ACC112 (cell line): Measurements from ENCODE around the gene NEK10.

Experiments used
- H2AFZ ChIP-seq: fragments of 200-600 bp; sonication (generic); one replicate; pipeline ENCODE4 v1.6.0; 2017; ENCODE audit warnings: antibody characterized with exemption, low read length; ENCODE audit not compliant: unreplicated experiment
- H3K27ac ChIP-seq: fragments of 200-600 bp; sonication (generic); 2 replicates; pipeline ENCODE4 v1.5.1; 2014; ENCODE audit warnings: low read depth, mild to moderate bottlenecking, antibody characterized with exemption, low read length, moderate library complexity
- H3K27me3 ChIP-seq: fragments of 200-600 bp; sonication (generic); 2 replicates; pipeline ENCODE4 v1.6.1; 2014; ENCODE audit warnings: mild to moderate bottlenecking, antibody characterized with exemption, low read length, moderate library complexity, mixed read lengths; ENCODE audit not compliant: insufficient read depth
- H3K36me3 ChIP-seq: fragments of 200-600 bp; sonication (generic); 2 replicates; pipeline ENCODE4 v1.6.1; 2016; ENCODE audit warnings: mild to moderate bottlenecking, antibody characterized with exemption, low read length, moderate library complexity, mixed read lengths; ENCODE audit not compliant: insufficient read depth
- H3K4me1 ChIP-seq: fragments of 200-600 bp; sonication (generic); one replicate; pipeline ENCODE4 v1.6.1; 2016; ENCODE audit warnings: low read length, mixed read lengths; ENCODE audit not compliant: insufficient read depth, unreplicated experiment, control insufficient read depth
- H3K4me3 ChIP-seq: fragments of 200-600 bp; sonication (generic); 2 replicates; pipeline ENCODE4 v1.5.1; 2014; ENCODE audit warnings: mild to moderate bottlenecking, low read depth, low read length
- H3K79me2 ChIP-seq: fragments of 200-600 bp; sonication (generic); one replicate; pipeline ENCODE4 v1.6.0; 2016; ENCODE audit warnings: low read length; ENCODE audit not compliant: control insufficient read depth, unreplicated experiment, insufficient read depth

NEK10 gene

GRCh38 chr3:27378331-27378730, 9.1 kb upstream of the NEK10 start:
- H3K36me3 ChIP-seq, result peaks cover 39% of the 10 kb centered on the region
- H3K4me3 ChIP-seq, result no peak overlapping the region
- no peaks in the 10 kb centered on the region for H3K79me2 ChIP-seq
- no peak overlapping the region for H3K27ac ChIP-seq
- no peak overlapping the region for H2AFZ ChIP-seq
- no peaks in the 10 kb centered on the region for H3K27me3 ChIP-seq
- no peaks in the 10 kb centered on the region for H3K4me1 ChIP-seq

GRCh38 chr3:27376109-27376772, 7.1 kb upstream of the NEK10 start:
- Histone ChIP-seq H3K4me1 (no peaks in the 10 kb centered on the region), H3K4me3 (no peak overlapping the region), H3K27ac (no peak overlapping the region), H3K36me3 (peaks cover 37% of the 10 kb centered on the region), H3K27me3 (no peaks in the 10 kb centered on the region), H2AFZ (no peak overlapping the region), H3K79me2 (no peaks in the 10 kb centered on the region)

GRCh38 chr3:27366062-27366591, 3.1 kb downstream of the NEK10 start:
- Histone ChIP-seq H3K4me3 (no peak overlapping the region), H3K4me1 (peaks cover 3% of the 10 kb centered on the region), H3K27me3 (no peaks in the 10 kb centered on the region), H3K36me3 (peaks cover 7% of the 10 kb centered on the region), H3K79me2 (no peaks in the 10 kb centered on the region), H2AFZ (no peak overlapping the region), H3K27ac (no peak overlapping the region)

GRCh38 chr3:27360113-27361078, 8.8 kb downstream of the NEK10 start:
- H3K36me3 ChIP-seq, result no peaks in the 10 kb centered on the region
- H2AFZ ChIP-seq, result no peak overlapping the region

GRCh38 chr3:27358372-27358771, 10.8 kb downstream of the NEK10 start:
- H3K4me3 ChIP-seq, result no peak overlapping the region
- no peak overlapping the region for H2AFZ ChIP-seq
- peaks cover 33% of the 10 kb centered on the region for H3K4me1 ChIP-seq
- no peak overlapping the region for H3K27ac ChIP-seq
- no peaks in the 10 kb centered on the region for H3K36me3 ChIP-seq
- no peaks in the 10 kb centered on the region for H3K79me2 ChIP-seq
- no peaks in the 10 kb centered on the region for H3K27me3 ChIP-seq

More at GRCh38 chr3:27360113-27361078, 8.8 kb downstream of the NEK10 start:
- no peaks in the 10 kb centered on the region for H3K27me3 ChIP-seq
- H3K27ac ChIP-seq, result peak overlapping the region; percentile 41
- no peaks in the 10 kb centered on the region for H3K79me2 ChIP-seq
- H3K4me1 ChIP-seq, result peaks cover 29% of the 10 kb centered on the region
- H3K4me3 ChIP-seq, result no peak overlapping the region

- H3K27ac ChIP-seq, result no peak overlapping the region
- H3K27me3 ChIP-seq, result no peaks in the 10 kb centered on the region
- no peak overlapping the region for H3K4me3 ChIP-seq
- H2AFZ ChIP-seq, result no peak overlapping the region
- H3K36me3 ChIP-seq, result no peaks in the 10 kb centered on the region
- no peaks in the 10 kb centered on the region for H3K79me2 ChIP-seq
- H3K4me1 ChIP-seq, result peaks cover 33% of the 10 kb centered on the region
These were observed 11.4 kb downstream of the NEK10 start for GRCh38 chr3:27357665-27358258.

- H2AFZ ChIP-seq, result no peak overlapping the region
- no peaks in the 10 kb centered on the region for H3K36me3 ChIP-seq
- no peaks in the 10 kb centered on the region for H3K27me3 ChIP-seq
- H3K4me3 ChIP-seq, result no peak overlapping the region
- H3K79me2 ChIP-seq, result no peaks in the 10 kb centered on the region
- H3K27ac ChIP-seq, result no peak overlapping the region
- peaks cover 33% of the 10 kb centered on the region for H3K4me1 ChIP-seq
These were observed 12.2 kb downstream of the NEK10 start for GRCh38 chr3:27356976-27357375.

GRCh38 chr3:27354588-27355203, 14.5 kb downstream of the NEK10 start:
- no peaks in the 10 kb centered on the region for H3K79me2 ChIP-seq
- H2AFZ ChIP-seq, result no peak overlapping the region
- H3K27me3 ChIP-seq, result no peaks in the 10 kb centered on the region
- no peaks in the 10 kb centered on the region for H3K36me3 ChIP-seq
- no peak overlapping the region for H3K27ac ChIP-seq
- no peak overlapping the region for H3K4me3 ChIP-seq
- H3K4me1 ChIP-seq, result peaks cover 15% of the 10 kb centered on the region

GRCh38 chr3:27354161-27354560, 15.0 kb downstream of the NEK10 start:
- no peak overlapping the region for H2AFZ ChIP-seq
- no peaks in the 10 kb centered on the region for H3K79me2 ChIP-seq
- H3K27me3 ChIP-seq, result no peaks in the 10 kb centered on the region
- H3K36me3 ChIP-seq, result no peaks in the 10 kb centered on the region
- no peak overlapping the region for H3K27ac ChIP-seq
- H3K4me1 ChIP-seq, result peaks cover 10% of the 10 kb centered on the region
- H3K4me3 ChIP-seq, result no peak overlapping the region

GRCh38 chr3:27353221-27353620, 16.0 kb downstream of the NEK10 start:
- Histone ChIP-seq H3K79me2 (no peaks in the 10 kb centered on the region), H3K27me3 (no peaks in the 10 kb centered on the region), H3K27ac (no peak overlapping the region), H2AFZ (no peak overlapping the region), H3K4me3 (no peak overlapping the region), H3K4me1 (peaks cover 8% of the 10 kb centered on the region), H3K36me3 (no peaks in the 10 kb centered on the region)
